Prostate gland (tissue), 2 donors: ENCODE measurements around the gene PPP2R5C. TPM values are rescaled to one million over a fixed set of nuclear protein-coding genes. Genes with fewer than 3 reads are reported as not detected.

Experiments used
- DNase-seq: peaks from one replicate; pipeline ENCODE4 v3.0.0-alpha.2; 2019; ENCODE audit warnings: low spot score
- H3K27ac ChIP-seq, 2 donors: fragments of 200-600 bp; sonication (generic); 2 replicates each; pipeline ENCODE4 v1.5.1; 2017 to 2019
- H3K27me3 ChIP-seq: fragments of 200-600 bp; sonication (generic); replicated peaks from 2 replicates; pipeline ENCODE4 v1.5.1; 2019; ENCODE audit not compliant: insufficient read depth
- H3K36me3 ChIP-seq, 2 donors: fragments of 200-600 bp; sonication (generic); 1 replicate in 1 of 2; 2 replicates in 1 of 2; pipeline versions ENCODE4 v1.5.1 to v1.8.1; 2017 to 2019
- H3K4me1 ChIP-seq: fragments of 200-600 bp; sonication (generic); replicated peaks from 2 replicates; pipeline ENCODE4 v1.5.1; 2019
- H3K4me3 ChIP-seq, 2 donors: fragments of 200-600 bp; sonication (generic); 2 replicates each; pipeline ENCODE4 v1.5.1; 2017 to 2019
- H3K9me3 ChIP-seq: fragments of 200-600 bp; sonication (generic); 2 replicates; pipeline ENCODE4 v1.5.1; 2017
- CTCF ChIP-seq, 4 experiments: fragments of 200-600 bp in 2 of 4; fragments of 450-650 bp in 2 of 4; sonication (generic) in 2 of 4; IDR thresholded peaks; 1 replicate in 3 of 4; 2 replicates in 1 of 4; pipeline ENCODE4 v1.5.1; 2016 to 2019; ENCODE audit warnings: antibody characterized with exemption in 4 of 4, mild to moderate bottlenecking in 2 of 4, moderate library complexity in 2 of 4
- POLR2A ChIP-seq: fragments of 450-650 bp; IDR thresholded peaks from one replicate; pipeline ENCODE4 v1.6.1; 2016; ENCODE audit warnings: antibody characterized with exemption, mild to moderate bottlenecking
- POLR2AphosphoS5 ChIP-seq: sonication (generic); formaldehyde crosslinking; IDR thresholded peaks from one replicate; pipeline ENCODE4 v1.6.1; 2017; ENCODE audit warnings: antibody characterized with exemption
- WGBS: methylation state at CpG from one replicate; pipeline ENCODE4 v1.1.5; 2018; 5-methylcytosine and 5-hydroxymethylcytosine counted together
- intact Hi-C: fragments of 100-400 bp; cut with DNase I; formaldehyde crosslinking; loops from one replicate; pipeline ENCODE4 v1.14.2; 2022
- total RNA-seq, 2 donors: library from RNA; depleted of rRNA; stranded (reverse); fragments of >200 nt; gene quantifications; one replicate each; pipeline ENCODE4 v1.1.0, GENCODE V29; 2016

PPP2R5C gene
- total RNA-seq, 2 donors from 2014 or later, result 67.8 to 96.2 TPM

- no peak for TF ChIP-seq CTCF (IDR thresholded peaks at IDR 0.05)
- TF ChIP-seq POLR2AphosphoS5, result no peak
- no peak for TF ChIP-seq POLR2A
- Histone ChIP-seq H3K27ac (no peak overlapping the region), H3K27me3 (no peaks in the 10 kb centered on the region), H3K9me3 (no peaks in the 10 kb centered on the region), H3K36me3 (no peaks in the 10 kb centered on the region), H3K4me3 (no peak overlapping the region), H3K4me1 (no peaks in the 10 kb centered on the region)
- DNase-seq, result no peak
- intact Hi-C loops, result no loop called here
- WGBS, result 79% methylated on average over 3 of the region's 3 CpGs
These were observed 111.7 kb downstream of the PPP2R5C start for GRCh38 chr14:101873076-101873825.

GRCh38 chr14:101873991-101874390 is 112.5 kb downstream of the PPP2R5C start:
- no peak for TF ChIP-seq CTCF (IDR thresholded peaks at IDR 0.05)
- no peak for TF ChIP-seq POLR2A
- no peak for TF ChIP-seq POLR2AphosphoS5
- H3K27ac ChIP-seq, result no peak overlapping the region
- H3K36me3 ChIP-seq, result no peaks in the 10 kb centered on the region
- intact Hi-C loops, result no loop called here
- no peaks in the 10 kb centered on the region for H3K9me3 ChIP-seq
- H3K4me3 ChIP-seq, result no peak overlapping the region
- no peaks in the 10 kb centered on the region for H3K4me1 ChIP-seq
- WGBS, result 85% methylated on average over 4 of the region's 4 CpGs
- DNase-seq, result no peak
- no peaks in the 10 kb centered on the region for H3K27me3 ChIP-seq

DNA sequence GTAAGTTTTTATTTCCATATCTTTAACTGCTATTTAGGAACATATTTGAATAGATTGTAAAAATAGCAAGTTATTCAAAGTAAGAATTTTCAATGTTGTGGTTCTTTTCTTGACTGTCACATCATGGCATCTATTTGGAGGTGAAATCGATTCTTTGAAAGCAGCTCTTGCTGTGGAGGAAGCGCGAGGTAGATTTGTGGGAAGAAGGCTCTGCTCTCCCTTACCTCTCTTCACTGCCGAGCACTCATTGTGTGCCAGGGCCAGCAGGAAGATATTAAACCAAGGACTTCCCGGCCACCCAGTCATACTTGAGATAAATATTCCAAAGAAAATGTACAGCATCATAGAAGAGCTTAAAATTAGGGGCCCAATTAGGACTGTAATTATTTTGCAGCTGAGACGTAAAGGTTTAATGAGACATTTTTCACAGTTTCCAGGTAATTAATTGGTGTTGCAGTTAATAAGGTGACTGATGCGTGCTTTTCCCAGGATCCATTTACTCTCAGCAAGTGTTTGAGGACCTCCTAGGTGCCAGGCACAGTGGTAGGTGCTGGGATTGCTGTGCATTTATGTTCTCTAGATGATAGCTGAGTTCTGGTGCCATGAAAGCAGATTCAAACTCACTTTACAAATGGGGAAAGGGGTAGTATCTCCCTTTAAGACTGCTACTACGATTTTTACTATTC is 113.7 kb downstream of the PPP2R5C start:
- Histone ChIP-seq H3K27me3 (no peaks in the 10 kb centered on the region), H3K9me3 (no peaks in the 10 kb centered on the region), H3K4me1 (no peaks in the 10 kb centered on the region), H3K27ac (no peak overlapping the region), H3K4me3 (no peak overlapping the region), H3K36me3 (no peaks in the 10 kb centered on the region)
- no peak for TF ChIP-seq CTCF (IDR thresholded peaks at IDR 0.05)
- no peak for DNase-seq
- intact Hi-C loops, result no loop called here
- WGBS, result 79% methylated on average over 8 of the region's 8 CpGs

DNA sequence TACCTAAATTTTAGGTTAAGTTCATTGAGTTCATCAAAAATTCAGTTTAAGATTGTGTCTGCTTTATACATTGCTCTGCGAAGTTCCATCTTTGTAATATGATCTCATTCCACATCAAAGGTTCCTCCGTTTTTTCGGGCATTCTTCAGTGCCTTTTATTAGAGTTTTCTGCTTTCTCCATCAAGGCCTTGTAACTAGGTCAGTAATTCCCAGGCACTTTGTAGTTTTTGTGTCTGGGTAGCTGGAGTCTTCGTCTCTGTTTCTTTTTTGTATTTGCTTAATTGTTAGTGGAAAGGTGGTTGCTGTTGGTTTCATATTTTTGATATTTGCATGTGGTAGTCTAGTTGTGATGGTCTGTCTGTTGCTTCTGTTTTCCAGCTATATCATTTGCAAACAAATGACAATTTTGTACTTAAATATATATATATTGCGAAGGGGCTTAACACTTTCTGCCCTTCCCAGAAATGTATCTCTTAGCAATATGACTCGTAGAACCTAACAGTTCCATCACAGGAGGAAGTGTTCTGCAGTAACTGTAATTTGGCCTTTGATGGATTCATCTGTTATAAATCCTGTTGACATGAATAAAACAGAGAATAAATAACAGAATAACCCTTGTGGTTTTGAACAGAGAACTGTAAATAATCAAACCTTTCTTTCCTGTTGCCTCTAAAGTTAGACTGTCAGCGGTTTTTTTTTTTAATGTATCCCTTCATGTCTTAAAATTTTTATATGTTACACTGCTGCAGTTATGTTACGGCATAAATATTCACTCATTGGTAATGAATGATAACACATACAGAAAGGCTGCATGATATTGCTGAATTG is 114.4 kb downstream of the PPP2R5C start:
- H3K4me3 ChIP-seq, result no peak overlapping the region
- no peak for DNase-seq
- intact Hi-C loops, result no loop called here
- H3K4me1 ChIP-seq, result no peaks in the 10 kb centered on the region
- H3K27ac ChIP-seq, result peak overlapping the region in 1 of 2 donors; percentile 42
- no peaks in the 10 kb centered on the region for H3K9me3 ChIP-seq
- WGBS, result 20% methylated on average over 8 of the region's 8 CpGs
- H3K36me3 ChIP-seq, result no peaks in the 10 kb centered on the region
- TF ChIP-seq POLR2AphosphoS5, result no peak
- TF ChIP-seq POLR2A, result no peak
- no peak for TF ChIP-seq CTCF (IDR thresholded peaks at IDR 0.05)
- no peaks in the 10 kb centered on the region for H3K27me3 ChIP-seq
